Thyroid gland (tissue), 4 donors: Measurements from ENCODE around the gene TFB2M.

Experiments
- POLR2A ChIP-seq, 2 donors: fragments of 450-650 bp; IDR thresholded peaks; one replicate each; pipeline ENCODE4 v1.6.1; 2017; ENCODE audit warnings: antibody characterized with exemption in 2 of 2, mild to moderate bottlenecking in 2 of 2, moderate library complexity in 1 of 2
- TF ChIP-seq, protein P1 (sequence below), 6 experiments: fragments of 200-600 bp in 3 of 6; fragments of 450-650 bp in 3 of 6; sonication (generic) in 3 of 6; IDR thresholded peaks; one replicate each; pipeline ENCODE4 v1.5.1; 2016 to 2019; ENCODE audit warnings: antibody characterized with exemption in 6 of 6, mild to moderate bottlenecking in 2 of 6, inconsistent platforms in 1 of 6, moderate library complexity in 1 of 6

DNA sequence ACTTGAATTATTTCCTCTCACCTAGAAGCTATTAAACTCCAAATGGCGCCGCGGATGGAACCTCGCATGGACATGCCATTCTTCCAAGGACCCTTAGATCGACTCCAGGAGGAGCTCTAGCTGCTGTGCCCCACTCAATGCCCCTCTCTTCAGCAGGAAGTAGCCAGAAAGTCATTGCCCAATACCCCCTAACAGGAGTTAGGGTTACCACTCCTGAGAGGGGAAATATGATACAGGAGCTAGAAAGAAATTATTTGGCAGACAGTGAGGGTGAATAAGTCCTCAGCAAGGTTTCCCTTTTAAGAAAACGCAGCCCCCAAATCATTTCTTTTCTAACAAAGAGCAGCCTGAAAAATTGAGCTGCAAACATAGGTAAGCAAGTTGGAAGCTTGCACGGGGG lies 28.6 kb downstream of the TFB2M start:
- TF ChIP-seq, protein P1, sequence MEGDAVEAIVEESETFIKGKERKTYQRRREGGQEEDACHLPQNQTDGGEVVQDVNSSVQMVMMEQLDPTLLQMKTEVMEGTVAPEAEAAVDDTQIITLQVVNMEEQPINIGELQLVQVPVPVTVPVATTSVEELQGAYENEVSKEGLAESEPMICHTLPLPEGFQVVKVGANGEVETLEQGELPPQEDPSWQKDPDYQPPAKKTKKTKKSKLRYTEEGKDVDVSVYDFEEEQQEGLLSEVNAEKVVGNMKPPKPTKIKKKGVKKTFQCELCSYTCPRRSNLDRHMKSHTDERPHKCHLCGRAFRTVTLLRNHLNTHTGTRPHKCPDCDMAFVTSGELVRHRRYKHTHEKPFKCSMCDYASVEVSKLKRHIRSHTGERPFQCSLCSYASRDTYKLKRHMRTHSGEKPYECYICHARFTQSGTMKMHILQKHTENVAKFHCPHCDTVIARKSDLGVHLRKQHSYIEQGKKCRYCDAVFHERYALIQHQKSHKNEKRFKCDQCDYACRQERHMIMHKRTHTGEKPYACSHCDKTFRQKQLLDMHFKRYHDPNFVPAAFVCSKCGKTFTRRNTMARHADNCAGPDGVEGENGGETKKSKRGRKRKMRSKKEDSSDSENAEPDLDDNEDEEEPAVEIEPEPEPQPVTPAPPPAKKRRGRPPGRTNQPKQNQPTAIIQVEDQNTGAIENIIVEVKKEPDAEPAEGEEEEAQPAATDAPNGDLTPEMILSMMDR (IDR thresholded peaks at IDR 0.05), result no peak
- TF ChIP-seq POLR2A (IDR thresholded peaks at IDR 0.05), result no peak
